Left renal cortex interstitium (tissue), 4 donors: Measurements from ENCODE around the gene RNF41. TPM values are rescaled to one million over a fixed set of nuclear protein-coding genes. Genes with fewer than 3 reads are reported as not detected.
"Not testable (repeated sequence)": the region's sequence is repeated elsewhere in the genome, so short reads cannot be mapped to it uniquely, and the experiment has no call there.

Source experiments
- DNase-seq, 4 donors: peaks; one replicate each; pipeline ENCODE4 v3.0.0-alpha.2; 2013; ENCODE audit warnings: low read depth in 4 of 4, low spot score in 2 of 4, missing footprints in 1 of 4
- polyA plus RNA-seq, 4 donors: library from polyadenylated mRNA; unstranded; fragments of 120-200 nt; gene quantifications; one replicate each; pipeline ENCODE4 v1.2.1, GENCODE V29; 2013; ENCODE audit not compliant: insufficient read length in 4 of 4

The RNF41 gene
- polyA plus RNA-seq: 10 to 100 TPM; 44.0 to 46.6 (median 45.4) TPM

GRCh38 chr12:56221757-56222530 lies at the start of gene RNF41:
RNF41 (minus strand) TSS chr12:56221922; CDS start chr12:56214047, 7,875 bp downstream.
- peak; percentile 91 to 97 (median 94) for DNase-seq

GRCh38 chr12:56271031-56271430 lies 49.3 kb upstream of the RNF41 start:
- DNase-seq: peak in 1 of 4 donors; percentile 8

- no peak for DNase-seq
Measured at GRCh38 chr12:56267443-56268071, 45.8 kb upstream of the RNF41 start.

- peak; percentile 75 to 91 (median 86) for DNase-seq
Measured at GRCh38 chr12:56266693-56267442, 45.1 kb upstream of the RNF41 start, which contains the start of gene COQ10A. COQ10A (plus strand) TSS chr12:56266942; CDS start chr12:56267119, 177 bp downstream.

GRCh38 chr12:56266068-56266692 lies 44.5 kb upstream of the RNF41 start:
- not testable (repeated sequence) for DNase-seq

GRCh38 chr12:56262955-56263354 lies 41.2 kb upstream of the RNF41 start:
- DNase-seq: not testable (repeated sequence)

GRCh38 chr12:56261503-56262232 lies 39.9 kb upstream of the RNF41 start:
- no peak for DNase-seq

GRCh38 chr12:56260921-56261320 lies 39.2 kb upstream of the RNF41 start:
- DNase-seq: no peak

- no peak for DNase-seq
Measured at GRCh38 chr12:56260380-56260779, 38.7 kb upstream of the RNF41 start.

- DNase-seq: no peak
Measured at GRCh38 chr12:56258820-56259183, 37.1 kb upstream of the RNF41 start.

GRCh38 chr12:56258068-56258819 lies 36.5 kb upstream of the RNF41 start, which contains the start of gene ANKRD52:
ANKRD52 (minus strand) TSS chr12:56258384; CDS start chr12:56258269, 115 bp downstream.
- DNase-seq: peak; percentile 64 to 79 (median 72)

GRCh38 chr12:56257491-56258067 lies 35.9 kb upstream of the RNF41 start:
- DNase-seq: peak in 3 of 4 donors; percentile 15 to 32 (median 27)

- DNase-seq: no peak
Measured at GRCh38 chr12:56257071-56257470, 35.3 kb upstream of the RNF41 start.

- no peak for DNase-seq
Measured at GRCh38 chr12:56256326-56256960, 34.7 kb upstream of the RNF41 start.

GRCh38 chr12:56255671-56256070 lies 33.9 kb upstream of the RNF41 start:
- no peak for DNase-seq

GRCh38 chr12:56253091-56253490 lies 31.4 kb upstream of the RNF41 start:
- DNase-seq: no peak

- no peak for DNase-seq
Measured at GRCh38 chr12:56252649-56253048, 30.9 kb upstream of the RNF41 start.

GRCh38 chr12:56248711-56249110 lies 27.0 kb upstream of the RNF41 start:
- no peak for DNase-seq
